ENCODE data around the gene MYMK. TPM values are rescaled to one million over a fixed set of nuclear protein-coding genes. Genes with fewer than 3 reads are reported as not detected.

Gene MYMK
- polyA plus RNA-seq, 3 donors: not detected

DNA sequence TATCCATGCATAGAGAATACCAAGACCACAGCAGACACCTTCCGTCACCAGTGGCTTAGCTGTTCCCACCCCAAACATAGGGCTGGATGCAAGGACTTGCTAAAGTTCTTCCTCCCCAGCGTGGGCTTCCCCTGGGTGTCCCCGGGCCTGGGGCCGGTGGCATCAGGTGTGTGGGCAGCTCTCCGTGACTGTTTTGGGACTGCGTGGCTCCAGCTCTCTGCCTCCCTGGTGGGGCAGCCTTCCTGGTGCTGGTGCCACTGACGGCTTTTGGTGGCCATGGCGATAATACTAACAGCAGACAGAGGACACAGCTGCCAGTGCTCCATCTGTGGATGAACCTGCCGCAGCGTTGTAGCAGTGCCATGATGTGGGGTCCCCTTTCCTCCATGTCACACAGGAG, 60.1 kb downstream of the MYMK start:
- H3K27ac ChIP-seq (ENCODE audit: low read depth, low read length): no peak overlapping the region
- WGBS, 3 donors: 92 to 93% (median 93%) methylated on average over 10 of the region's 10 CpGs

Other genes with a start within 250 kb of the MYMK start
- 1 to 10 TPM; 1.3 to 1.7 (median 1.5) TPM for gene ABO, start 249.8 kb downstream of the MYMK start, polyA plus RNA-seq
- gene SURF6, start 188.8 kb downstream of the MYMK start, polyA plus RNA-seq: 10 to 100 TPM; 14.1 to 21.7 (median 14.1) TPM
- gene MED22, start 176.8 kb downstream of the MYMK start, polyA plus RNA-seq: 10 to 100 TPM in 2 of 3 donors, 1 to 10 TPM in 1; 8.6 to 15.9 (median 13.1) TPM
- 1,000 to 10,000 TPM; 2,933 to 4,055 (median 3,432) TPM for gene RPL7A, start 176.7 kb downstream of the MYMK start, polyA plus RNA-seq
- 10 to 100 TPM; 63.5 to 95.3 (median 75.0) TPM for gene SURF1, start 168.5 kb downstream of the MYMK start, polyA plus RNA-seq
- 10 to 100 TPM; 21.9 to 32.1 (median 27.8) TPM for gene SURF2, start 168.4 kb downstream of the MYMK start, polyA plus RNA-seq
- 100 to 1,000 TPM in 2 of 3 donors, 10 to 100 TPM in 1; 66.1 to 168 (median 123) TPM for gene SURF4, start 148.9 kb downstream of the MYMK start, polyA plus RNA-seq
- under 1 TPM; 0.44 to 0.68 (median 0.45) TPM for gene STKLD1, start 148.6 kb downstream of the MYMK start, polyA plus RNA-seq
- gene REXO4, start 106.9 kb downstream of the MYMK start, polyA plus RNA-seq: 10 to 100 TPM; 14.1 to 18.8 (median 14.5) TPM
- 1 to 10 TPM; 2.7 to 4.2 (median 2.7) TPM for gene ADAMTS13, start 102.6 kb downstream of the MYMK start, polyA plus RNA-seq
- 10 to 100 TPM in 1 of 3 donors, 1 to 10 TPM in 2; 4.0 to 17.3 (median 8.5) TPM for gene CACFD1, start 65.0 kb downstream of the MYMK start, polyA plus RNA-seq
- gene SLC2A6, start 45.9 kb downstream of the MYMK start, polyA plus RNA-seq: 10 to 100 TPM in 1 of 3 donors, 1 to 10 TPM in 2; 2.4 to 15.6 (median 2.6) TPM
- gene ADAMTSL2, start 9.7 kb upstream of the MYMK start, polyA plus RNA-seq: 1 to 10 TPM; 2.0 to 2.7 (median 2.2) TPM
- not detected for gene FAM163B, start 84.4 kb upstream of the MYMK start, polyA plus RNA-seq
- under 1 TPM in 2 of 3 donors, not detected in 1; 0.01 to 0.05 TPM for gene DBH, start 111.4 kb upstream of the MYMK start, polyA plus RNA-seq
- 1 to 10 TPM; 1.2 to 6.5 (median 1.7) TPM for gene SARDH, start 213.4 kb upstream of the MYMK start, polyA plus RNA-seq